GM19238 (cell line): ENCODE data around the gene TNIK.

Experiments used
- DNase-seq: peaks from one replicate; pipeline ENCODE4 v3.0.0; 2011; ENCODE audit warnings: low spot score; ENCODE audit not compliant: insufficient read length

The TNIK gene

DNA sequence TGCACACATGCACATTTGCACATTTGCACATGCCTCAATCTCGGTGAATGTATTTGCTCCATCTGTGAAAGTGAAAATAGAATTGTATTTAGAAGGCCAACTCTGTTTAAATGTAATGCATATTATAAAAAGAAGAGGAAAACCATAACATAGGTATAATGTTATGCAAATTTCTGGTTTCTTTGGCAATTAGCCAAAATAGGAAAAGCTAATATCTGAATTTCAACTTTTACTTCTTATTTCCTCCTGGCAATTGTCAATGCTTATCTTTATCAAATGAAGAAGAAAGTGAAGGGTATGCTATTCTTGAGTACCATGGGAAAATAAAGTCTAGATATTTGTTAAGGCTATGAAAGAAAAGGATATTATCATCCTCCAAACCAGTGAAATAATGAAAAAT lies 357.0 kb downstream of the TNIK start:
- no peak for DNase-seq

DNA sequence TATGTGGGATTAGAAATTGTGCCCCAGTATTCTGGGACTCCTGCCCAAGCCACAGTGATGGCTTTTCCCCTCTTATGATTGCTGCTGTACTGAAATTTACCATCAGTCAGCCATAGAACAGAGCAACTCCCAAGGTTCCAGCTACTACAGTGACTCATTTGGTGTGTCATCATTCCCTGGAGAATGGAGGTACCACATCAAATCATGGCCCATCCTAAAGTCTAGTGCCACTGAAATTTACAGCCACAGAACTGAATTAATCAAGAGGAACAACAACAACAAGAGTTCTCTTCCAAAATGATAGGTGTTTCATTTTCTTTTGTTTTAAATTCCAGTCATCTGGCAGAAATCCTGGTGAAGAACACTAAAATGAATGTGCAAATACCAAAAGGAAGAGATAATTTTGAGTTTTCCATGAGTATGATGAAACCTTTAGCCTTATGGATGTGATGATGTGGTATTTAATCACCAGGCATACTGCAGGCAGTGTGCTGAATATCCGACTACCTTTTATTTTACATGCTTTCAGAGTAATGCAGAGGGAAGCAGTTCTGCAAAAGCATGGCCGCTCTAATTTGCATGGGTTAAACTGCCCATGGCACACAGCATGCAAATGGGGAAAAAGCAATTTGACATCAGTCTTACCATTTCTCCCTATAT lies 358.1 kb downstream of the TNIK start:
- no peak for DNase-seq

DNA sequence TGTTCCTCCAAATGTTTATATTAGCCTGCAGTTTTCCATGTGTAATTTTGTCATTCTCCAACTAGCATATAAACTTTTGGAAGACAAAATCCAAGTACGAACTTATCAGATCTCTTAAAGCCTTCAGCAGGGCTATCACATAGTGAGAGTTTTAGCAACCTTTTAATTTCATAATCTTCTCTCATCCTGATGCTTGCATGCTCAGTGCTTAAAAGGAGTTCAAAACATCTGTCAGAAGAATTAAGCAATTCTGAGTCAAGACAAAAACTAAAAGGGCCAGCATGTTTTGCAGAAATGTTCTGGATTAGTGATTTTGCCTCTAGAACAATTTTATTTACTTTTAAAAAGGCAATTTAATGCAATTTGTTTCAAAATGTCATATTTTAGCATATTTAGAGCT lies 360.3 kb downstream of the TNIK start:
- no peak for DNase-seq

DNA sequence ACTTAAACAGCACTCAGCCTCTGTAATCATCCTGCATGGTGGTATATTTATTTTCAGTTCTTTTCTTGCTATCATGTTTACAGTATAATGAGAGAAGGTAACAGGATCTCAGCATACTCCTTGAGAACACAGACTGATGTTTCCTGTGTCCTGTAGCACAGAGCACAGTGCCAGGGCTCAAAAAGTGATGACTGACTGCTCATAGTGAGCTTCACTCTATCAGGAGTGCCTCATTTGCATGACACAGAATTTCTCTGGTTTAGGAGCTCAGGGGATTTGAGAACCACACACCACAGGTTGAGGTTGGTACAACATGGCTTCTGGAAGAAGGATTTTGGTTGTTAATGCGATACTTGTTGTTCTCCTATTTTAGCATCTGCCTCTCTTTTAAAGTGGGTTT lies 365.1 kb downstream of the TNIK start:
- no peak for DNase-seq

DNA sequence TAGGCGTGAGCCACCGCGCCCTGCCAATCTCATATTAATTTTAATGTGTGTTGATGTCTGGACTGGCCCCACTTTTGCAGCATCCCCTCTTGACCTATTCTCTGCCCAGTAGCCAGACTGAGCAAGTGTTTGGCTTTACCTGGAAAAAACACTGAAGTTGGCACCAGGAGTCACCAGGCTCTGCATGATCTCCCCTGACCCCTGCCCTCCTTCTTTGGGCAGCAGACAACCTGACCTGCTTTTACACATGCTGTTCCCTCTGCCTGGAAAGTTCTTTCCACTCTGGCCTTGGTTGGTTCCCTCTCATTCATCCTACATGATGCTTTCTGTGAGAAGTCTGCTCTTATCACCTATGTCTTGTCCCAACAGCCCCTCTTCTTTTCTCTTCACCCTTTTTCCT lies 365.8 kb downstream of the TNIK start:
- DNase-seq: no peak

DNA sequence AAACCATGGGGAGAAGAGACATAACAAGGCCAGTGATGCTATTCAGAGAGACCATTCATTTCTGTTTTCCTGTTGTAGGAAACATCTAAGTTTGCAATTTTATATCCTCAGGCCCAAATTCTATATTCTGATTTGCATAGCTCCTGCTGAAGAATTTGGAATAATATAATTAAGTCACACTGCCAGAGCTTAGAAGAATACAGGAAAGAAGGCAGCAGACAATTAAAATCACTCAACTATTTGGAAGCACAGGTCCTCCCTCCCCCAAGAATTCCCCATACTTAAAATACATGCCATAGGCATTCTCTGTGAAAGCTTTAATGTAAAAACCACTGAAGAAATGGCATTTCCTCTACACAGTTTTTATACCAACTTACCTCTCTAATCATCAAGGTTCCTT lies 366.7 kb downstream of the TNIK start:
- DNase-seq: no peak

DNA sequence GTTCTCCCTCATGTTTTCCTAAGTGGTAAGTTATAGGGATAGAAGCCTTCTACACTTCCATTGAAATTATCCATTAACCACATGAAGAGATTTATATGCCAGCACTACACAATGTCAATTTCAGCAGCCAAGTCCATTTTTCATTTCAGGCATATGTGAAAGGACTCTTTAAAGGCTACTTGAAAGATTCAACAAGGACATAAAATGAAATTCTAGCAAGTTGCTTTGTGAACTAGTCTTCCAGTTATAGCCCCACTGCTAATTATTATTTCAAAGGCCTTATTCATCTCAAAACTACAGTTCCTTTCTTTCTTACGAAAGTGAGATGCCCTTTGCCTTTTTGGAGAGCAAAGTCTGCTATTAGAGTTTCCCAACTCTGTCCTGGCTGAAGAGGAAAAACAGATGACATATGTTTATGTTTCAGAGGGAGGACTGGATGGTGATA lies 367.7 kb downstream of the TNIK start:
- DNase-seq: no peak

DNA sequence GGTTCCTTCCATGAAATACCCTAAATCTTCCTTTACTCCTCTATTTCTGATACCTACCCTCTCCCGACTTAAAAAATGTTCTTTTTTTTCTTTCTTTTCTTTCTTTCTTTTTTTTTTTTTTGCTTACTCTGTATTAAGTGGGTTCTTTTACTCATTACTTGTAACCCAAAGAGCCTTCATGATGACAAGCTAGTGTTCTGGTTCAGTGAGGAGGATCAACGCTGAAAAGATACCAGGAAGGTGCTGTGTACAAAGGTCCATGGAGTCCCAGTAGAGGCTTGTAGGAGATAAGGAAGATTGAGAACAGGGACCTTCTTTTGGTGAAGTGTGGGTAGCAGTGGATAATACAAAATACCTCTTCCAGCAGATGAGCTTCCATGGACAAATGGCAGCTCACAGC lies 369.9 kb downstream of the TNIK start:
- DNase-seq: no peak

DNA sequence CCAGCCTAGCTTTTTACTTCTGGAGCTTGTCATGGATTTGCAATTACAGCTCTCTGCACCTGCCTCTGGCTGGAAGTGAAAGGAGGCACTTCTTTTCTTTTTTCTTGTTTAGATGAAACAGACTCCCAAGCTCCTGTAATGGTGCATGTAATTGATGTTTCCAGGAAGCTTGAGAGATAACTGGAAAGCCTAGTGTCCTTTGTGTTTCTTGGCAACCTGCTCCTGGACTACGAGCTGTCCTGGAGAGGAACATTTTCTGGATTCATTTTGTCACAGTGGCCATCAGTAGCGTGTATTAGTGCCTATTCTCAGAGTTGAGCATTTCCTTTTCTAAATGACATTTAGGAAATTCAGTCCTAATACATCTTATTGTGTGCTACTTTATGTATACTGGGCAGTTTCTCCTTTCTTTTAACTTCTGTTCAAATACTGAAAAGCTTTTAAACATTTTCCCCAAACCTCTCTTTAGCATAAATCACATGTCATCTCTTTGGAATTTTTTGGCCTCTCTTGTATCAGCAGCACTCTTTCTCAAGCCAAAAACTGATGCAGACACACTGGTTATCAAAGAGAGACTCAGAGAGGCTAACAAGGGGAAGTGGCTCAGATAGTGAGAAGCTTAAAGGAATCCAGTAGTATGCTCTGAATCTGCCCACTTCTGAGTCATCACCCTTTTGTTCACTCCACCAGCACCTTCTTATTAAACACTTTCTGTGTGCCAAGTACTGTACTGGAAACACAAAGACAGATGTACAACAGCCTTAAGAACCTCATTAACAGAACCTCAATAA lies 371.0 kb downstream of the TNIK start:
- DNase-seq: no peak

DNA sequence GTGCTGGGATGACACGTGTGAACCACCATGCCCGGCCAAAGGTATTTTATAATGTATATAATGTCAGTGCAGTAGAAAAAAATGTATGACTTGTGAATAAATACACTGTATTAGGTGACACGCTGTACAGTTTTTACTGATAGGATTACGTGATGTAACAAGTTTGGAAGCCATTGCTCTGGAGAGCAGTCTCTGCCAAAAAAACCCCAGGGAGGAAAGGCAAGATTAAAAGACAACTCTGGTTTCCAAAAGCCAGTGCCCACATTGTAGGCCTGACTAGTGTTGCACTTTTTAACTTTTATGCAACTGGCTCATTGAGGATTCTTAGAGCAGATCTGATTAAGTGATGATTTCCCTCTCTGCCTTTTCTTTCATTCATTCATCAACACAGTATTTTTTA lies 371.7 kb downstream of the TNIK start:
- DNase-seq: no peak

DNA sequence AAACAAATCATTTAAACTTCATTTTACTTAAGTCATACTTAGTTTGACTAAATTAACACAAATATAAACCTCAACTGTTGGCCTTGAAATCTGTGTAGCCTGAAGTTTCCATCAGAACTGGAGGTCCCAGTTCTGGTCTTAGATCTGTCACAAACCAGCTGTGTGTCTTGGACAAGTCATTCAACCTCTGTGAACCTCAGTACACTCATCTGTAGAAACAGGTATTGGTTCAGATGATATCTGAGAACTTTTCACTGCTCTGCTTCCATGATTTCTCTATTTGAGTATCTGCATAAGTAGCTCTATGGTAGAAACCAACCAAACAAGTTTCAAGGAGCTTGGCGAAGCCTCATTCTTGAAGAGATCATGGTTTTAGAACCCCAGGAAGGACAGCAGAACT lies 373.3 kb downstream of the TNIK start:
- no peak for DNase-seq

DNA sequence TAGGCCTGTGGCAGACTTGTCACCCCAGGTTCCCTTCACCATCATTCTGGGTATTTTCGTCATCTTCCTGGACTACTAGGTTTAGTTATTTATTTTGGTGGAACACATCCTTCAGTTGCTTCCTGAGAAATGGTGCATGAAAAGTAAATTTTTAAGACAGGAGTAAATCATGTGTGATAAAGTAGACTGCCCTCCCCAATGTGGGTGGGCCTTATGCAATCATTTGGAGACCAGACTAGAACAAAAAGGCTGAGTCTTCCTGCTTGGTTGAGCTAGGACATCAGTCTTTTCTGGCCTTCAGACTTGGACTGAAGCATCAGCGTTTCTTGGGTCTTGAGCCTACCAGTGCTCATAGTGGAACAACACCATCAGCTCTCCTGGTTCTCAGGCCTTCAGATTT lies 382.9 kb downstream of the TNIK start:
- DNase-seq: no peak

DNA sequence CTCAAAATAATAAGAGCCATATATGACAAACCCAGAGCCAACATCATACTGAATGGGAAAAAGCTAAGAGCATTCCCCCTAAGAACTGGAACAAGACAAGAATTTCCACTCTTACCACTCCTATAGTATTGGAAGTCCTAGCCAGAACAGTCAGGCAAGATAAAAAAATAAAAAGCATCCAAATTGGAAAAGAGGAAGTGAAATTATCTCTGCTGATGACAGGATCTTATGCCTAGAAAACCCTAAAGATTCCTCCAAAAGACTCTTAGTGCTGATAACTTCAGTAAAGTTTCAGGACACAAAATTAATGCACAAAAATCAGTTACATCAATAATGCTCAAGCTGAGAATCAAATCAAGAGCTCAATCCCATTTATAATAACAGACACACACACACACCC lies 387.8 kb downstream of the TNIK start:
- DNase-seq: no peak

DNA sequence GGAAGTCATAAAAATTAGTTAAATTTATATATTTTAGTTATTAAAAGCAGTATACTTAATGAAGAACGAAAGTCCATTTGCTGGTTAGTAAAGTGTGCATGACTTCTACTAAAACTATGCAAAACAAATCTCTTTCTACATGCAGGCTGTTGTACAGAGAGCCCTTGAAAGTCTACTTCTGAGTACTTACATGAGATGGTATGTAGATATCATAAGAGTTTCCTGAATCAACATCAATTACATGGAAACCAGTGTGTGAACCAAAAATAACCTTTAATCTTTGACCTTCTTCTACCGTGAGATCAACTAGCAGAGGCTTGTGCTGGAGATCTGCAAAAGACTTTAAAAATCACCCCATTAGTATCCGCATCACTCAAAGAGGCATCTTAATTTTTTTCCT lies 391.5 kb downstream of the TNIK start:
- no peak for DNase-seq

DNA sequence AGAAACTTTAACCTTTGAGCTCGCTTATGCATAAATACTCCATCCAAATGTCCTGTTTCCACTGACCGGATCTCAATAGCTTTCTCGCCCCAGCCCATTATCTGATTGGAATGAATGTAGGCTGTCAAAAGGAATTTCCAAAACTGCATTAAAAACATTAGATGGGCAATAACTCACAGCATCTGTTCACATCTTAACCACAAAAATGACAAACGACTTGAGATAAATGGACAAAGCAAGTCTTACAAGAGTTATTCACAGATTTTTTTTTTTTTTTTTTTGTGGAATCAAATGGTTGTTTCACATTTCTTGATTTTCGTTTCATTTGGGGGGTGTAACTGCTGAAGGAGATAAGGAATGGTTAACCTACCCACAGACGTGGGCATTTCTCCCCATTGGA lies 394.0 kb downstream of the TNIK start:
- no peak for DNase-seq

DNA sequence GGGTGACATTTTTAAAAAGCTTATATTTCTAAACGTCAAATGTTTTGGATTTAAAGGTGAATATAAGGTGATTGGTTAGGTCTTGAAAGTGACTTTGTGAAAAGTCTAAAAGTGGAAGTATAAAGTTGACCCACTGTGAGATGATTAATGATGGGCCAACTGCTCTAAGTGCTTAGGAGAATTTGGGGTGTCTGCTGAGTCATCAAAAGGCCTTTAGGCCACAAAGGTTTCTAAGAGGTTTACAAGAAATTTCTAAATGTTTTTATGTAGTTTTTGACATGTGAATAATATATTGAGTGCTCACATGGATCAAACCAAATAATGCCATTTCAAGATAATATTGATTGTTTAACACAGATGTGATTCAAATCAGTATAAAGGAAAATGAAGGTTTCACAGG lies 394.5 kb downstream of the TNIK start:
- DNase-seq: no peak

DNA sequence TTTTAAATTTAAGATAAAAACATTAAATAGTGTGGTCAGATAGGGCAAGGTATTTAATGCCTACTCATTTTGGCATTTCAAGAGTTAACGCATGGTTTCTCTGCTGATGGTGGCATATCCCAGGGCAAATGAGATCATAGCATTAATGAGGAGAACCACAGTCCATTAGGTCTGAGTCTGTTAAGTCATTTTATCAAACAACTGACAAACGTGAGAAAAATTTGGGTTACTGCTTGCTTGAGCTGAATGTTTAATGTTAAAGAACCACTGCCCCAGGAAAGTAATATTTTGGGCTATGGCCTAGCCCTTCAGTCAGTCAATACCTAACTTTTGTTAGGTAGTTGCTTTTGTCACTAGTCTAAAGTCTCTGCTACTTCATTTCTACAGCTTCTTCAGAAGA lies 395.7 kb downstream of the TNIK start:
- no peak for DNase-seq

DNA sequence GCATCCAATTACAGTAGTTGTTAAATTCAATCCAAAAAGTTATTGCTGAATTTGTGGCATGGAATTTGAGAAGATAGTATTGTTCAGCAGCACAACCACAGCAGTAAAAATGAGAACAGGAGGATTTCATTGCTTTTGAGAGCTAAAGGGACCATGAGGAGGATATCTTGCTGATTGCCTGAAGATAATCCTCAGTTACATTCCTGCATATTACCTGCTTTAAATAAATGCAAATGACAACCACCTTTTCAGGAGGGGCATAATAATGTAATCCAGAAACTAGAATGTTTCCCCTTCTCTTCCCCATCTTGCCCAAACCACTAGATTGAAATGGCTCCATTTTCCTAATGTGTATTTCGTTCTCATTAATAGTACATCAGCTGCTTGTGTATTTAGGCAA lies 398.5 kb downstream of the TNIK start:
- no peak for DNase-seq

DNA sequence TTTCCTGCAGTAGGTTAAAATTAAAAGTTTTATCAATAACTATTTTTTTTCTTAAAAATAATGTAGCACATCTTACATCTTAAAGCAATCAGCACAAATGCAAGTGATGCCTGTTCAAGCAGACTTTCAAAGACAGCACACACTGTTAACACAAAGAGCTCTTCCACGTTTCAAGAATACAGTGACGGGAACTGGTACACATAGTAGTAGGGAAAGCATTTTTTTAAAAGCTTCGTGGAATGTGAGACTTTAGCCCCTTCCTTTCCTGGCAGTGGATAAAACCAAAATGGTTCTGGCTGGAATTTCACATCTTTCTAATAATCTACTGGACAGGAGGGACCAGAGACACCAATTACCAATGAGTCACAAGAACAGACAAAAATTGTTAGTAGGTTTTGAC lies 400.2 kb downstream of the TNIK start:
- DNase-seq: no peak

DNA sequence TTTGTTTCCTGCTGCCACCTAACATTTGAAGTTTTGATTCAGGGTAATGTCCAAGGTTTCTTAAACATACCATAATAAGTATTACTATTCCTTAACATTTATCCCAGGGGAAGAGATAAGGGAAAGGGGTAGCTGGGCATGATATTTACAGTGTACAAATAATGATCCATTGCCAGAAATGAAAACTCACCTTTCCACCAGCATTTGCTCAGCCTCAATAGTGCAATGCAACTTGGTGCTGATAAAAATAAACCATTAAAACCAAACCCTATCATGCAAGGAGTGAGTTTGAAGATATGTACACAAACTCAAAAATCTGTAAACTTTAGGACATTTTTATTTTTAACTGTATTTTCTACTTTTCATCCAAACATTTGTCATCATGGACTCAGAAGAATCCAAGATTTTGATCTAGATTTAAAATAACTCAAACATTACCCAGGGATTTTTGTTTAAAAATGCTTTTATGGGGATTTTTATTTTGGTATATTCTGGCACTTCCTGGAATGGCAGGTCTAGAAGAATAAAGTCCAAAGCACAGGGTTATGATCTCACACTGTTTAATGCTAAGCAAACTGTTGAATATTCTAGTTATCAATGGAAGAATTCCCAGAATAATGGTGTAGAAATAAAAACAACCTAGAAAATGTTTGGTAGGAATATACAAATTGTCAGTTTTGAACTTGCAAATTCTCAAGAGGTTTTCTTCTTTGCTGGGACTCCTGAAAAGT lies 401.2 kb downstream of the TNIK start:
- no peak for DNase-seq

DNA sequence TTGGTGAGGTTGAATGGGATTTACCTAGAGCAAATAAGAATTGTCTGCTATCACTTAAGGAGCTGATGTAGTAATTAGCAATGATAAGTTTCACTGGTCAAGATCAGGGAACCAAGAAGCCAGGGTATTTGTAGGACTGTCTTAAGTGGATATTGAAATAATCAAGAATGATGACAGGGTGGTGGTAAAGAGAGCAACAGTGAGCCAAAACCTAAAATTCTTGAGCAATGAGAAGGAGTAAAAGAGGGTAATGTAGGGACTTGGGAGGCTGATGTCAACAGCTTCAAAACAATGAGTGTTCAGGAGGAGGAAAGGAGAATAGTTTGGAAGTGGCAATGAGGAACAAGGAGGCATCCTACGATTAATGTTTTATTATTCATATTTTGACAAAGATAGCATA lies 402.1 kb downstream of the TNIK start:
- DNase-seq: no peak

DNA sequence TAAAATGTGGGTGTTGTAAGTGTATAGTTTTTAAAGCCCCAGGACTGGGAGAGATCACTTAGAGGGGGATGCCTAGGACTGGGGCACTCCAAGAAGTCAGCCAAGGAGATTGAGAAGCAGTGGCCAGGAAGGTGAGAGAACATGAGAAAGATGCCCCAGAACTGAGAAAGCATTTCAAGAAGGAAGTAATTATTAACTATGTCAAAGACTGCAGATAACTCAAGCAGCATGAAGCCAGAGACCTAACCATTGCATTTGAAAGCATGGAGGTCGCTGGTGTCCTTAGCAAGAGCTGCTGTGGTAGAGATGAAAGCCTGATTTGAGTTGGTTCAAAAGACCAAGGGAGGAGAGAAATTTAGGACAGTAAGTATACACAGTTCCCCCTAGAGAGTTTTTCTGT lies 403.1 kb downstream of the TNIK start:
- no peak for DNase-seq

DNA sequence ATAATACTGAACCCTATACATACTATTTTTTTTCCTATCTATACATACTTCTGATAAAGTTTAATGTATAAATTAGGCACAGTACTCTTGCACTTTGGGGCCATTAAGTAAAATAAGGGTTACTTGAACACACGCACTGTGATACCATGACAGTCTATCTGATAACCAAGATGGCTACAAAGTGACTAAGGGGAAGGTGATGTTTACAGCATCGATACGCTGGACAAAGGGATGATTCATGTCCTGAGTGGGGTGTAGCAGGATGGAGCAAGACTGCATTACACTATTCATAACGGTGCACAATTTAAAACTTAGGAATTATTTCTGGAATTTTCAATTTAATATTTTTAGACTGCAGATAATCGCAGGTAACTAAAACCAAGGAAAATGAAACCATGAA lies 403.7 kb downstream of the TNIK start:
- no peak for DNase-seq
